MM.1S (cell line): Measurements from ENCODE around the gene TRA2A.
A peak's percentile ranks its signal among the peaks of the same experiment; 100 is the strongest.
"Not testable (repeated sequence)": the region's sequence is repeated elsewhere in the genome, so short reads cannot be mapped to it uniquely, and the experiment has no call there.

Source experiments
- DNase-seq: peaks from one replicate; pipeline ENCODE4 v3.0.0-alpha.2; 2015
- H2AFZ ChIP-seq: fragments of 300-600 bp; sonication (generic); 2 replicates; pipeline ENCODE4 v1.6.0; 2016; ENCODE audit warnings: antibody characterized with exemption, low read length
- H3F3A ChIP-seq: fragments of 300-600 bp; sonication (generic); 2 replicates; pipeline ENCODE4 v1.6.1; 2016; ENCODE audit warnings: mild to moderate bottlenecking, antibody characterized with exemption, low read length, moderate library complexity, mixed read lengths; ENCODE audit not compliant: insufficient read depth
- H3K27ac ChIP-seq: fragments of 300-600 bp; sonication (generic); 2 replicates; pipeline ENCODE4 v1.5.1; 2016; ENCODE audit warnings: mild to moderate bottlenecking, low read length
- H3K27me3 ChIP-seq: fragments of 300-600 bp; sonication (generic); replicated peaks from 2 replicates; pipeline ENCODE4 v1.6.0; 2016; ENCODE audit warnings: low read length; ENCODE audit not compliant: insufficient read depth
- H3K36me3 ChIP-seq: fragments of 300-600 bp; sonication (generic); replicated peaks from 2 replicates; pipeline ENCODE4 v1.6.1; 2016; ENCODE audit warnings: mild to moderate bottlenecking, low read length, mixed read lengths; ENCODE audit not compliant: insufficient read depth
- H3K4me1 ChIP-seq: fragments of 300-600 bp; sonication (generic); 2 replicates; pipeline ENCODE4 v1.6.1; 2016; ENCODE audit warnings: low read length, mixed read lengths
- H3K4me2 ChIP-seq: fragments of 300-600 bp; sonication (generic); 2 replicates; pipeline ENCODE4 v1.6.0; 2016; ENCODE audit warnings: low read depth, low read length
- H3K4me3 ChIP-seq: fragments of 300-600 bp; sonication (generic); 2 replicates; pipeline ENCODE4 v1.5.1; 2016; ENCODE audit warnings: low read length, mixed read lengths
- H3K79me2 ChIP-seq: fragments of 300-600 bp; sonication (generic); 2 replicates; pipeline ENCODE4 v1.6.1; 2016; ENCODE audit warnings: mixed run types, low read length, mixed read lengths
- H3K9ac ChIP-seq: fragments of 300-600 bp; sonication (generic); 2 replicates; pipeline ENCODE4 v1.6.1; 2016; ENCODE audit warnings: low read length, mixed read lengths
- H3K9me2 ChIP-seq: fragments of 300-600 bp; sonication (generic); replicated peaks from 2 replicates; pipeline ENCODE4 v1.6.1; 2016; ENCODE audit warnings: mild to moderate bottlenecking, low read length, mixed read lengths; ENCODE audit not compliant: insufficient read depth
- H3K9me3 ChIP-seq: fragments of 300-600 bp; sonication (generic); replicated peaks from 2 replicates; pipeline ENCODE4 v1.6.1; 2016; ENCODE audit warnings: mild to moderate bottlenecking, low read length, mixed read lengths; ENCODE audit not compliant: insufficient read depth
- H4K20me1 ChIP-seq: fragments of 300-600 bp; sonication (generic); 2 replicates; pipeline ENCODE4 v1.6.1; 2016; ENCODE audit warnings: mild to moderate bottlenecking, low read length, moderate library complexity, mixed read lengths; ENCODE audit not compliant: insufficient read depth
- CTCF ChIP-seq: fragments of 300-600 bp; sonication (generic); IDR thresholded peaks from 2 replicates; pipeline ENCODE4 v1.5.1; 2016; ENCODE audit warnings: antibody characterized with exemption, low read length, mixed read lengths
- EZH2 ChIP-seq: fragments of 300-600 bp; sonication (generic); optimal IDR thresholded peaks from 2 replicates; pipeline ENCODE3; 2017; ENCODE audit warnings: low read depth, mild to moderate bottlenecking, antibody characterized with exemption, low read length, mixed read lengths
- EZH2phosphoT487 ChIP-seq: fragments of 300-600 bp; sonication (generic); IDR thresholded peaks from 2 replicates; pipeline ENCODE4 v1.6.1; 2018; ENCODE audit warnings: antibody characterized with exemption, low read length

TRA2A gene

DNA sequence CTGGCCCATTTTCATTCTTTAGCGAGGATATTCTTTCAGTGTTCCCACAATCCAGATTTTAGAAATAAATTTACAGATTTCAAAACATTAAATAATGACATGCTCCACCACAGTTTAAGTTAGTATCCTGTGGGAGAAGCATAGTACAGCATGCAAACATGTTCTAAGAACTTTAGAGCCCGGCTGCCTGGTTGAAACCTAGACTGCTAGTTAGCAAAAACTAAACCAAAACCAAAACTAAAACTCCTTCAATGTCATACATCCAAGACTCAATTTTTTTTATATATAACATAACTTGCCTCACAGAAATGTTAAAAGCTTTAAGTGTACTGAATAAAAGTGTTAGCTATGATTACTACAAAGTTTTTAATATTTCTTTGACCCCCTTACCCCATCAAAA is 17.0 kb downstream of the TRA2A start:
- no peaks in the 10 kb centered on the region for H3K9me3 ChIP-seq
- H3K27me3 ChIP-seq: no peaks in the 10 kb centered on the region
- H3K4me3 ChIP-seq: no peak overlapping the region
- H3K27ac ChIP-seq: peak overlapping the region; percentile 1; the same call in 1 of the 2 replicates
- peaks cover 85% of the 10 kb centered on the region for H3K79me2 ChIP-seq
- peaks cover 2% of the 10 kb centered on the region; the same call in 1 of the 2 replicates for H3F3A ChIP-seq
- H3K36me3 ChIP-seq: peaks cover 30% of the 10 kb centered on the region
- peak overlapping the region; percentile 2; the same call in 1 of the 2 replicates for H3K4me2 ChIP-seq
- H3K9ac ChIP-seq: no peak overlapping the region
- no peaks in the 10 kb centered on the region for H3K9me2 ChIP-seq
- peaks cover 9% of the 10 kb centered on the region; the same call in 1 of the 2 replicates for H4K20me1 ChIP-seq
- H3K4me1 ChIP-seq: peaks cover 6% of the 10 kb centered on the region; the same call in 1 of the 2 replicates
- DNase-seq: peak; percentile 82
- no peak overlapping the region for H2AFZ ChIP-seq
- TF ChIP-seq EZH2phosphoT487: no peak

DNA sequence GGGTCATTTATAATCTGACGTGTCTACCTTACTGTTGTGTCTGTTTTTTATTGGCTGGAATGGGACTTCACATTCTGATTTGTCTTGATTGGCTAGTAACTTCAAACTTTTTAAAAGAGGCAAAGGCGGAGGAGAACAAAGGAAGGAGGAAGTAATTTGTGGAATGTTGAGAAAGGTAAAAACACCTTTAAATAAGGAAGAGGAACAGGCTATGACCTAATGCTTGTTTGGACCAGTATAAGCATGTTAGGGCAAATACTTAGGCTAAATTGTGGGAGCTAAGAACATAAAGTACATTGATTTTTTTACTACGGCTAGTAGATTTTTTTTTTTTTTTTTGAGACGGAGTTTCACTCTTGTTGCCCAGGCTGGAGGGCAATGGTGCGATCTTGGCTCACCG is 18.0 kb downstream of the TRA2A start:
- Histone ChIP-seq H3K79me2 (peaks cover 85% of the 10 kb centered on the region), H3K36me3 (peaks cover 25% of the 10 kb centered on the region)
- DNase-seq, H2AFZ ChIP-seq, H4K20me1 ChIP-seq, H3K4me3 ChIP-seq, H3K9me2 ChIP-seq, H3K4me1 ChIP-seq, H3F3A ChIP-seq, H3K9me3 ChIP-seq, H3K27ac ChIP-seq, H3K27me3 ChIP-seq, H3K9ac ChIP-seq, H3K4me2 ChIP-seq: not testable (repeated sequence)

- H4K20me1 ChIP-seq: no peaks in the 10 kb centered on the region
- no peak overlapping the region for H3K9ac ChIP-seq
- no peak overlapping the region for H3K27ac ChIP-seq
- no peak overlapping the region for H3K4me2 ChIP-seq
- H2AFZ ChIP-seq: no peak overlapping the region
- no peaks in the 10 kb centered on the region for H3K79me2 ChIP-seq
- no peak for DNase-seq
- H3F3A ChIP-seq: no peaks in the 10 kb centered on the region
- H3K9me2 ChIP-seq: no peaks in the 10 kb centered on the region
- H3K4me1 ChIP-seq: no peaks in the 10 kb centered on the region
- H3K4me3 ChIP-seq: no peak overlapping the region
- no peaks in the 10 kb centered on the region for H3K27me3 ChIP-seq
- H3K9me3 ChIP-seq: no peaks in the 10 kb centered on the region
- no peaks in the 10 kb centered on the region for H3K36me3 ChIP-seq
- TF ChIP-seq EZH2 (no peak), CTCF (no peak), EZH2phosphoT487 (no peak)
Measured at GRCh38 chr7:23494009-23494408, 37.8 kb downstream of the TRA2A start.

GRCh38 chr7:23491502-23491901 is 40.3 kb downstream of the TRA2A start:
- no peak for DNase-seq
- no peak overlapping the region for H3K4me3 ChIP-seq
- H3K36me3 ChIP-seq: no peaks in the 10 kb centered on the region
- no peak overlapping the region for H3K9ac ChIP-seq
- TF ChIP-seq EZH2phosphoT487 (no peak), CTCF (no peak), EZH2 (no peak)
- no peak overlapping the region for H3K27ac ChIP-seq
- H3K27me3 ChIP-seq: no peaks in the 10 kb centered on the region
- H2AFZ ChIP-seq: no peak overlapping the region
- H3K79me2 ChIP-seq: no peaks in the 10 kb centered on the region
- no peaks in the 10 kb centered on the region for H4K20me1 ChIP-seq
- no peaks in the 10 kb centered on the region for H3K4me1 ChIP-seq
- H3K9me3 ChIP-seq: no peaks in the 10 kb centered on the region
- H3F3A ChIP-seq: no peaks in the 10 kb centered on the region
- no peaks in the 10 kb centered on the region for H3K9me2 ChIP-seq
- no peak overlapping the region for H3K4me2 ChIP-seq
